ENCODE data around the gene PDZRN3. TPM values are rescaled to one million over a fixed set of nuclear protein-coding genes. Genes with fewer than 3 reads are reported as not detected.

PDZRN3 gene
- total and polyA plus RNA-seq, 11 donors, result 30.2 to 163 (median 76.7) TPM

DNA sequence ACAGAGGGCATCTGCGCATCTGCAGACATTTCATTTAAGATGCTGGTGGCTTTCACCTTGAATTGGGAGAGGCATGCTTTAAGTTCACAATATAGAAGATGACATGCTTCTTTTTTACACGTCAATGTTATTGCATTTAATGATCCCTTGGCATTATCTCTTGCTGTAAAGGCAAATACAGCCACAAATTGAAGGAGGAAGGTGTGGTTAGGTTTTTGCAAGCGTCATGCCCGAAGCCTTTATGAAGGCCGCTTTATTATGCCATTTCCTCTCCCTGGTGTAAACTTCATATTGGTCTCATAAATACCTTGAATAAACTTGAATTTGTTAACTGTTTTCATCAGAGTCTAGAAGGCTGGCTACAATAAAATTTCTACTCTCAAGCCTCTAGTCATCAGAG is 212.7 kb downstream of the PDZRN3 start:
- H3K27ac ChIP-seq, result no peak overlapping the region
- H3K4me1 ChIP-seq, result peaks cover 0 to 31% (median 5%) of the 10 kb centered on the region in 12 donors
- no peak overlapping the region for H3K4me3 ChIP-seq
- no peaks in the 10 kb centered on the region for H3K27me3 ChIP-seq
- H3K9me3 ChIP-seq, result no peaks in the 10 kb centered on the region
- no peak for ATAC-seq
- TF ChIP-seq CTCF (IDR thresholded peaks at IDR 0.05), result no peak
- WGBS, 4 donors, result 85 to 89% (median 88%) methylated on average over 5 of the region's 5 CpGs
- H3K36me3 ChIP-seq, result no peaks in the 10 kb centered on the region
- no peak for DNase-seq
- intact Hi-C loops (cut with DNase I), result loop anchor here in 1 of 10 donors (10.0 kb wide), 1 partner anchor 267 kb away; no protein-coding TSS in a partner anchor

DNA sequence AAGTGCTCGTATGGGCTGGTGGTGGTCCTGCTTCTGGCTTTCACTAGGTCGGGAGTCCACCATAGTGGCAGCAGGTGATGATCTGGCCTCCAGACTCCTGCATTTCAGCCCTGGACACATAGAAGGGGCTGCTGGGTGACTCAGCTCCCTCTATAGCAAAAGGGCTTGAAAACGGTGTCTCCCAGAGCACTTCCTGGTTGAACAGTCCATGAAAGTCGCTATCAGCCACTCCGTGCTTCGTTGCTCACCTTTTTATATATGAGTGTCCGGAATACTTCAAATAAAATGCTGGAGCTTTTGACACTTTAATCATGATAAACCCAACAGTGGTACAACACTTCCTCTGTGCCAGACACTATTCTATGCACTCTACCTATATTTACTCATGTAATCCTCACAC is 213.2 kb downstream of the PDZRN3 start:
- no peak overlapping the region for H3K4me3 ChIP-seq
- DNase-seq (no peak), ATAC-seq (peak in 1 of 4 donors; percentile 8)
- H3K9me3 ChIP-seq, result no peaks in the 10 kb centered on the region
- intact Hi-C loops (cut with DNase I), result loop anchor here in 1 of 10 donors (10.0 kb wide), 1 partner anchor 267 kb away; no protein-coding TSS in a partner anchor
- peaks cover 0 to 33% (median 5%) of the 10 kb centered on the region in 12 donors for H3K4me1 ChIP-seq
- no peak for TF ChIP-seq POLR2A (IDR thresholded peaks at IDR 0.05)
- no peak for TF ChIP-seq CTCF (IDR thresholded peaks at IDR 0.05)
- 79 to 93% (median 82%) methylated on average over 7 of the region's 7 CpGs for WGBS, 4 donors
- no peaks in the 10 kb centered on the region for H3K27me3 ChIP-seq
- H3K27ac ChIP-seq, result no peak overlapping the region
- no peaks in the 10 kb centered on the region for H3K36me3 ChIP-seq

GRCh38 chr3:73409138-73409763 is 215.5 kb downstream of the PDZRN3 start:
- no peak overlapping the region for H3K27ac ChIP-seq
- H3K36me3 ChIP-seq, result no peaks in the 10 kb centered on the region
- no peak overlapping the region for H3K4me3 ChIP-seq
- intact Hi-C loops (cut with DNase I), result no loop called here
- ATAC-seq (no peak), DNase-seq (no peak)
- peaks cover 0 to 51% (median 10%) of the 10 kb centered on the region in 12 donors for H3K4me1 ChIP-seq
- H3K27me3 ChIP-seq, result no peaks in the 10 kb centered on the region
- TF ChIP-seq POLR2A (IDR thresholded peaks at IDR 0.05), result no peak
- TF ChIP-seq CTCF (IDR thresholded peaks at IDR 0.05), result no peak
- WGBS, 4 donors, result 68 to 75% (median 71%) methylated on average over 10 of the region's 10 CpGs
- H3K9me3 ChIP-seq, result no peaks in the 10 kb centered on the region

DNA sequence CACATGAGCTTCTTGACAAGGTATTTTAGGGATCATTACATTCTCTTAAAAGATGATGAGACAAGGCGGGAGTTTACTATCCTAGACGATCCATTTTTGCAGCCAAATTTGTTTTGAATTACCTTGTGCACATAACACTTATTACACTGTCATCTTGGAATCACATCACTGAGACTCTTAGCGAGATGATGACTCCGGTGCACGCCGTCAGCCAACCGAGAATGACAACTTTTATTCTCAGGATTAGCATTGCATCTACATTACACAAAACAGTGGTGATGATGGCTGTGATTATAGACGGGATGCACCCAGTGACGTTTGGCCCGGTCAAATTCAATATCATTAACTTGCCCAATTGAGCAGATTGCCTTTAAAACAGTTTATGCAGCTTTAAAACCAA is 216.1 kb downstream of the PDZRN3 start:
- Histone ChIP-seq H3K4me3 (no peak overlapping the region), H3K27me3 (no peaks in the 10 kb centered on the region), H3K36me3 (peaks cover 0 to 5% (median 0%) of the 10 kb centered on the region in 9 donors), H3K4me1 (peaks cover 0 to 47% (median 10%) of the 10 kb centered on the region in 12 donors), H3K27ac (no peak overlapping the region), H3K9me3 (no peaks in the 10 kb centered on the region)
- 84 to 87% (median 85%) methylated on average over 10 of the region's 10 CpGs for WGBS, 4 donors
- ATAC-seq (no peak), DNase-seq (no peak)
- intact Hi-C loops (cut with DNase I), result no loop called here
- TF ChIP-seq POLR2A (IDR thresholded peaks at IDR 0.05) (no peak), CTCF (IDR thresholded peaks at IDR 0.05) (no peak)

Data from heart left ventricle (tissue), 16 donors.